Hepatocyte (in vitro differentiated cells): ENCODE data around the gene FOXF1. TPM values are rescaled to one million over a fixed set of nuclear protein-coding genes. Genes with fewer than 3 reads are reported as not detected.

Source experiments
- DNase-seq: peaks from one replicate; pipeline ENCODE4 v3.0.0-alpha.2; 2016; ENCODE audit warnings: low spot score
- H2AFZ ChIP-seq: fragments of 200-600 bp; sonication (generic); 2 replicates; pipeline ENCODE4 v1.6.0; 2016; ENCODE audit warnings: antibody characterized with exemption, mild to moderate bottlenecking
- H3K27ac ChIP-seq: fragments of 200-600 bp; sonication (generic); 2 replicates; pipeline ENCODE4 v1.5.1; 2016; ENCODE audit warnings: mild to moderate bottlenecking
- H3K27me3 ChIP-seq: fragments of 200-600 bp; sonication (generic); 2 replicates; pipeline ENCODE4 v1.6.1; 2016
- H3K36me3 ChIP-seq: fragments of 200-600 bp; sonication (generic); replicated peaks from 2 replicates; pipeline ENCODE4 v1.5.1; 2016; ENCODE audit warnings: low read depth; ENCODE audit not compliant: insufficient read depth
- H3K4me1 ChIP-seq: fragments of 200-600 bp; sonication (generic); 2 replicates; pipeline ENCODE4 v1.5.1; 2016; ENCODE audit warnings: mild to moderate bottlenecking, moderate library complexity; ENCODE audit not compliant: insufficient read depth
- H3K4me2 ChIP-seq: fragments of 200-600 bp; sonication (generic); 2 replicates; pipeline ENCODE4 v1.6.0; 2016
- H3K4me3 ChIP-seq: fragments of 200-600 bp; sonication (generic); 2 replicates; pipeline ENCODE4 v1.5.1; 2016; ENCODE audit warnings: mild to moderate bottlenecking
- H3K79me2 ChIP-seq: fragments of 200-600 bp; sonication (generic); 2 replicates; pipeline ENCODE4 v1.6.0; 2017; ENCODE audit warnings: mild to moderate bottlenecking
- H3K9me2 ChIP-seq: fragments of 200-600 bp; sonication (generic); replicated peaks from 2 replicates; pipeline ENCODE4 v1.6.0; 2017; ENCODE audit warnings: mild to moderate bottlenecking; ENCODE audit not compliant: insufficient read depth
- H3K9me3 ChIP-seq: fragments of 200-600 bp; sonication (generic); 2 replicates; pipeline ENCODE4 v1.5.1; 2016; ENCODE audit warnings: low read depth, mild to moderate bottlenecking
- H4K20me1 ChIP-seq: fragments of 200-600 bp; sonication (generic); 2 replicates; pipeline ENCODE4 v1.6.0; 2016; ENCODE audit warnings: mild to moderate bottlenecking; ENCODE audit not compliant: insufficient read depth, poor library complexity, severe bottlenecking
- EZH2 ChIP-seq: fragments of 200-600 bp; sonication (generic); IDR thresholded peaks from 2 replicates; pipeline ENCODE4 v1.6.1; 2016; ENCODE audit warnings: antibody characterized with exemption, mild to moderate bottlenecking, borderline replicate concordance
- EZH2phosphoT487 ChIP-seq: fragments of 200-600 bp; sonication (generic); IDR thresholded peaks from one replicate; pipeline ENCODE4 v1.6.1; 2018; ENCODE audit warnings: antibody characterized with exemption, mild to moderate bottlenecking, low read depth, moderate library complexity; ENCODE audit not compliant: unreplicated experiment, severe bottlenecking
- WGBS: methylation state at CpG from one replicate; pipeline ENCODE4 v1.1.6; 2016; ENCODE audit warnings: low lambda C conversion rate; ENCODE audit errors: missing lambda C conversion rate; 5-methylcytosine and 5-hydroxymethylcytosine counted together
- polyA plus RNA-seq: library from polyadenylated mRNA; unstranded; fragments of >200 nt; fragmentation: Nextera tagmentation; extraction: Ambion mirVana; gene quantifications from 2 replicates; pipeline ENCODE4 v1.2.1, GENCODE V29; 2016
- total RNA-seq: library from RNA; depleted of rRNA; stranded (reverse); fragments of >200 nt; gene quantifications from 2 replicates; pipeline ENCODE4 v1.2.3, GENCODE V29; 2014
- TF ChIP-seq, protein P1 (sequence below): fragments of 200-600 bp; sonication (generic); IDR thresholded peaks from 2 replicates; pipeline ENCODE4 v1.5.1; 2016; ENCODE audit warnings: antibody characterized with exemption, mild to moderate bottlenecking; ENCODE audit not compliant: poor library complexity

The FOXF1 gene
- total and polyA plus RNA-seq, 2 experiments from 2014 or later: 26.8 to 37.4 TPM

DNA sequence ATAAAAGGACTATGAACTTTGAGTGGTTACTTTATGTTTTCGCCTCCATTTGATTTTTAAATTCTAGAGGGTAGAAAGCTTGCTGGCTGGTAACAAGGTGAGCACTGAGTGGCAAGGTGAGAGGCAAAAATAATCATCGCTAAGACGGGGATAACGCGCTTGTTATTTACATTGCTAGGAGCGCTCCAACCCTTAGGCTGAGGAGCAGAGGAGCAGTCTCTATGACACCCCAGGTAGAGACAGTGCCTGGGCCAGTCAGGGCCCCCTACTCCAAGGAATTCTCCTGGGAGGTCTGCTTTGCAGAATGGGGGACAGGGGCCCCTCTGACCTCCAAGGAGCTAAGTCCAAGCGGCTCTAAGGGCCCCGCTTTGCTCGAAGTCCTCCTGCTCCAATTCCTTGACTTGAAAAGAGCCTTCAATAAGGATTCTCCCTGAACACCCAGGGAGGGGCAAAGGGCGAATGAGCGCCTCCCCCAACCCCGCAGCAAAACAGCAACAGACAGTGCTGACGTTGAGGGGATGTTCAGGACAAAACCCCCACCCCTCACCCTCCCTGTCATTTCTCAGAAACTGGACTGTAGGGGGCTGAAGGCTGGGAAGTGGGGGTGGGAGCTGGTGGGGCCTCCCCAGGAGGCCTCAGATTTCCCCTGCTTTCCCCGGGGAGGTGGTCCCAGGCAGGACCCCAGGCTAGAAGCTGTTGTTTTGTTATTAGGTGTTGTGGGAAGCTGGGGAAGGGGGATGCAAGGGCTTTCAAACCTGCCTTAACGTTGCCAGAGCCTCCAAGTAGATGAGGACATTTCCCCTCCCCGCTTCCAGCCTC, 10.2 kb upstream of the FOXF1 start:
- no peaks in the 10 kb centered on the region for H3K36me3 ChIP-seq
- peaks cover 97% of the 10 kb centered on the region for H3K79me2 ChIP-seq
- no peaks in the 10 kb centered on the region for H3K9me2 ChIP-seq
- no peak for DNase-seq
- peak; percentile 8 for TF ChIP-seq EZH2phosphoT487
- TF ChIP-seq, protein P1, sequence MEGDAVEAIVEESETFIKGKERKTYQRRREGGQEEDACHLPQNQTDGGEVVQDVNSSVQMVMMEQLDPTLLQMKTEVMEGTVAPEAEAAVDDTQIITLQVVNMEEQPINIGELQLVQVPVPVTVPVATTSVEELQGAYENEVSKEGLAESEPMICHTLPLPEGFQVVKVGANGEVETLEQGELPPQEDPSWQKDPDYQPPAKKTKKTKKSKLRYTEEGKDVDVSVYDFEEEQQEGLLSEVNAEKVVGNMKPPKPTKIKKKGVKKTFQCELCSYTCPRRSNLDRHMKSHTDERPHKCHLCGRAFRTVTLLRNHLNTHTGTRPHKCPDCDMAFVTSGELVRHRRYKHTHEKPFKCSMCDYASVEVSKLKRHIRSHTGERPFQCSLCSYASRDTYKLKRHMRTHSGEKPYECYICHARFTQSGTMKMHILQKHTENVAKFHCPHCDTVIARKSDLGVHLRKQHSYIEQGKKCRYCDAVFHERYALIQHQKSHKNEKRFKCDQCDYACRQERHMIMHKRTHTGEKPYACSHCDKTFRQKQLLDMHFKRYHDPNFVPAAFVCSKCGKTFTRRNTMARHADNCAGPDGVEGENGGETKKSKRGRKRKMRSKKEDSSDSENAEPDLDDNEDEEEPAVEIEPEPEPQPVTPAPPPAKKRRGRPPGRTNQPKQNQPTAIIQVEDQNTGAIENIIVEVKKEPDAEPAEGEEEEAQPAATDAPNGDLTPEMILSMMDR: no peak
- peaks cover 100% of the 10 kb centered on the region for H3K27me3 ChIP-seq
- H3K27ac ChIP-seq: peak overlapping the region; percentile 83
- H3K9me3 ChIP-seq: no peaks in the 10 kb centered on the region
- H3K4me3 ChIP-seq: no peak overlapping the region
- H4K20me1 ChIP-seq: peaks cover 2% of the 10 kb centered on the region
- WGBS: 31% methylated on average over 16 of the region's 16 CpGs
- H3K4me1 ChIP-seq: peaks cover 38% of the 10 kb centered on the region
- H3K4me2 ChIP-seq: peak overlapping the region; percentile 89
- H2AFZ ChIP-seq: no peak overlapping the region

DNA sequence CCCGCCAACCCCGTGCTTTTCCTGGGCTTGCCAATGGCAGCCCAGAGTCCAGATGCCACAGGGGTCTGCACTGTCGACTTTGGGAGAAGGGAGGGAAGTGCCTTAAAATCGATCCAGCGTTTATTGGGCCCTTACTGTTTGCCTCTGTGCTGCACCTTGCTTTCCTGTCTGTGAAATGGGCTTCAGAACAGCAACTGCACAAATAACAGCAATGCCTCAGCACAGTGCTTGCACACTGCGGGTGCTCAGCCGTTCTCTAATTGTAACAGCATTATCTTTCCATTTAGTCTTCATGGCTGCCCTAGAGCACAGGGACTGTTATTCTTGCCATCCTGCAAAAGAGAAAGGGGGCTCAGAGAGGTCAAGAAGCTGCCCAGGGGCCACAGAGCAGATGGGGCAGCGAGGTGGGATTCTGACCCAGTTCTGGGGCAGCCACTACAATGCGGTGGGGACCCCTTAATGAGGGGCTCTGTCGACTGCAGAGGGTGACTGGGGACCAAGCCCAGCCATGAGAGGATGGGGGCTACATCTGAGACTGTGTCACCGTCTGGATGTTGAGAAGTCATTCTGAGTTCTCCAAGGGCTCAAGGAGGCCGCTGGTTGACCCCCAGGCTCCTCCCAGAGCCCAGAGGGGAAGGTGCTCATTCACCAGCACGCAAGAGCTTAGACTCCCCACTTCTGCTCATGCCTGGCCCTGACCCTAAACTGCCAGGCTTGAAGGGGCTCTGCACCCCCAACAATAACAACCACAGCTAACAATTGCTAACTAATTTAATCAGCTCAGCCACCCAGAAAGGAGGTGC, 9.4 kb upstream of the FOXF1 start:
- H3K4me2 ChIP-seq: peak overlapping the region; percentile 89
- H3K9me3 ChIP-seq: no peaks in the 10 kb centered on the region
- H3K4me1 ChIP-seq: peaks cover 38% of the 10 kb centered on the region
- TF ChIP-seq, protein P1: no peak
- TF ChIP-seq EZH2phosphoT487: no peak
- no peak for TF ChIP-seq EZH2
- H3K27me3 ChIP-seq: peaks cover 97% of the 10 kb centered on the region
- no peak overlapping the region for H2AFZ ChIP-seq
- no peaks in the 10 kb centered on the region for H3K36me3 ChIP-seq
- WGBS: 27% methylated on average over 13 of the region's 13 CpGs
- H3K4me3 ChIP-seq: no peak overlapping the region
- no peaks in the 10 kb centered on the region for H3K9me2 ChIP-seq
- DNase-seq: no peak
- H3K27ac ChIP-seq: peak overlapping the region; percentile 83
- peaks cover 94% of the 10 kb centered on the region for H3K79me2 ChIP-seq
- no peaks in the 10 kb centered on the region for H4K20me1 ChIP-seq

DNA sequence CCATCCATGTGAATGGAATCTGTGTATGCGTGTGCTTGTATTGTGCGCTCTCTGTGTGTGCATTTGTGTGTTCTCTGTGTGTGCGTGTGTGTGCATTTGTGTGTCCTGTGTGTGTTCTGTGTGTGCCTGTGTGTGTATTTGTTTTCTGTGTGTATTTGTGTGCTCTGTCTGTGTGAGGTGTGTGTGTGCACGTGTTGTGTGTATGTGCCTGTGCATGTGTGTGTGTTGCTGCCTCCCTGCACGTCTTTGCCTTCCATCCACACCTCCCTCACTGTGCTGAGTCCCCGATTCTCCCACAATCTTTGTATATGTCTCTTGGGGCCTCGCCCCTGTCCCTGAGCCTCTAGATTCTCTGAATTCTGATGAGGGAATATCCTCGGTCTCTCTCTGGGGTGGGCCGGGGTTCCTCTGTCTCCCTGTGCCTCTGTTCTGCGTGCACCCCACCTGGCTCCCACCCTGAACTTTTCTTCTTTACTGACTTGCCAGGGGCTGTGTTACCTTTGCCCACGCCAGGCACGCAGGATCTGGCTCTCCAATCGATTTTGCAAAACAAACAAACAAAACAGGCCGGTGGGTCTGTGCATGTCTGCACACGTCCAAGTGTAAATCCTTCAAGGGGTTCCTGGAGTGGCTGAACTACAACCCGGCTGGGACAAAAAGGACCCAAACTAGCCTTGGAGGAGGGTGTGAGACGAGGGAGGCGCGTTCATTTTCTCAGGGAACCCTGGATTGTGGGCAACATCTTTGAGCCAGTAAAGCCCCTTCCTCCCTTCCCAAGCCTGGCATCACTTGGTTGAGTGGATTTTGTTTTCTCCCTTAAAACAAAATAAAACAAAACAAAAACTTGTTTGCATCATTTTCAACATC, 8.1 kb upstream of the FOXF1 start:
- peaks cover 37% of the 10 kb centered on the region for H3K4me1 ChIP-seq
- no peak overlapping the region for H3K4me3 ChIP-seq

More for the DNA sequence above, 8.1 kb upstream of the FOXF1 start:
- Histone ChIP-seq H2AFZ (no peak overlapping the region), H3K9me2 (no peaks in the 10 kb centered on the region), H3K27ac (peak overlapping the region; percentile 99), H3K9me3 (no peaks in the 10 kb centered on the region), H3K4me2 (peak overlapping the region; percentile 89), H4K20me1 (no peaks in the 10 kb centered on the region), H3K27me3 (peaks cover 97% of the 10 kb centered on the region), H3K79me2 (peaks cover 95% of the 10 kb centered on the region), H3K36me3 (no peaks in the 10 kb centered on the region)
- TF ChIP-seq, protein P1: no peak
- TF ChIP-seq EZH2phosphoT487 (peak; percentile 19), EZH2 (no peak)
- 24% methylated on average over 19 of the region's 19 CpGs for WGBS
- DNase-seq: no peak
